ENCODE data around the gene URAD. TPM values are rescaled to one million over a fixed set of nuclear protein-coding genes. Genes with fewer than 3 reads are reported as not detected.

The URAD gene
- total RNA-seq, 2 experiments from 2014 or later, result not detected

DNA sequence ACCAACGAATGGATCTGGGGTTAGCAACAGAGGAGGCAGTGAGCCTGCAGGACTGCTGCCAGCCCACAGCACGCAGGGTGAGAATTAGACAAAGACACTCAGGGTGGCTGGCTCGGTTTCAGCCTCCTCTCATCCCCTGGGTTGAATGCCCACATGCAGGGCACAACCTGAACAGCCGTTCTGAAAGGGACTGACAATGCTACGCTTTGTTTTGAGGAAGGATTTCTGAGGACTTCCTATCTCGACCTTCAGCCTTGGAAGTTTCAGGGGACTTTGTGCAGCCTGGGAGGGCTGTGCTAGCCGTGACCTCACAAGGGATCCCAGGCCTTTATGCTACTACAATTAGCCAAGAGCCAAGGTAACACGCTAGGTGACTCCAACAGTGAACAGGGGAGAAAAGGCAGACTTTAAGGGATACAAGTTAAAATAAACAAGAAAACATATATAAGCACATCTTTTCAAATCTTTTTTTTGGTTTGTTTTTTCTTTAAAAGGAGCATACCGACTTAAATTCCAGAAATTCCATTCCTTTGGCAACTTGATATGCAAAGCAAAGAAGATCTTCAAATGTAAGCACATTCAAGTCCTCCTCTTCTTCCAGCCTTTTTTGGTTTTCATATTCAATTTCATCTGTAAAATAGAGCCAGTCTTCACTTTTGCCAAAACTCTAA is 34.5 kb upstream of the URAD start:
- no peak overlapping the region for H2AFZ ChIP-seq (ENCODE audit: low read length)
- POLR2A ChIA-PET, result no interaction called here

DNA sequence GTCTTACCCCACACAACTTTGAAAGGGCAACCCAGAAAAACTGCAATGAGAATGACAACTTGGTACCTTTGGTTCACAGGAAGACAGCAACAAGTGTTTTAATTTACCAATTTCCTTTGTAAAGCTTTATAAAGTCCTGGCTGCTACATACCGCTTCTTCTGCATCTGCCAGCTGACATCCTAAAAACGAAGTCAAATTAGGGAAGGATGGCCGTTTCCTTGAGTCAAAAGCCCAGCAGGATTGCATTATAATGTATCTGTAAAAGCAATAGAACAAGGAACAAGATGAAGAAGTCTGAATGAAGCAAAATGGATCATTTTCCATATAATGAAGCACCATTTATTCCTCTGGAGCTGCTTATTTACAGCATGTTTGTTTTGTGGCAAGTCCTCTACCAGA is 25.8 kb upstream of the URAD start:
- TF ChIP-seq, protein P1, sequence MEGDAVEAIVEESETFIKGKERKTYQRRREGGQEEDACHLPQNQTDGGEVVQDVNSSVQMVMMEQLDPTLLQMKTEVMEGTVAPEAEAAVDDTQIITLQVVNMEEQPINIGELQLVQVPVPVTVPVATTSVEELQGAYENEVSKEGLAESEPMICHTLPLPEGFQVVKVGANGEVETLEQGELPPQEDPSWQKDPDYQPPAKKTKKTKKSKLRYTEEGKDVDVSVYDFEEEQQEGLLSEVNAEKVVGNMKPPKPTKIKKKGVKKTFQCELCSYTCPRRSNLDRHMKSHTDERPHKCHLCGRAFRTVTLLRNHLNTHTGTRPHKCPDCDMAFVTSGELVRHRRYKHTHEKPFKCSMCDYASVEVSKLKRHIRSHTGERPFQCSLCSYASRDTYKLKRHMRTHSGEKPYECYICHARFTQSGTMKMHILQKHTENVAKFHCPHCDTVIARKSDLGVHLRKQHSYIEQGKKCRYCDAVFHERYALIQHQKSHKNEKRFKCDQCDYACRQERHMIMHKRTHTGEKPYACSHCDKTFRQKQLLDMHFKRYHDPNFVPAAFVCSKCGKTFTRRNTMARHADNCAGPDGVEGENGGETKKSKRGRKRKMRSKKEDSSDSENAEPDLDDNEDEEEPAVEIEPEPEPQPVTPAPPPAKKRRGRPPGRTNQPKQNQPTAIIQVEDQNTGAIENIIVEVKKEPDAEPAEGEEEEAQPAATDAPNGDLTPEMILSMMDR (conservative IDR thresholded peaks at IDR 0.05; ENCODE audit: low read length), result no peak
- TF ChIP-seq EZH2phosphoT487 (IDR thresholded peaks at IDR 0.05; ENCODE audit: borderline replicate concordance, low read depth, low read length), result no peak
- H3K4me3 ChIP-seq (ENCODE audit: low read depth, low read length, poor library complexity, severe bottlenecking), result no peak overlapping the region
- H2AFZ ChIP-seq (ENCODE audit: low read length), result no peak overlapping the region
- H3K9me2 ChIP-seq (ENCODE audit: insufficient read depth, low read length), result no peaks in the 10 kb centered on the region
- intact Hi-C loops (cut with micrococcal nuclease; ENCODE audit: unreplicated experiment), result no loop called here
- no peaks in the 10 kb centered on the region for H4K20me1 ChIP-seq (ENCODE audit: insufficient read depth, low read length)
- CTCF ChIA-PET (ENCODE audit: unreplicated experiment), result no interaction called here
- H3K79me2 ChIP-seq (ENCODE audit: insufficient read depth, low read depth, low read length), result no peaks in the 10 kb centered on the region
- no peak overlapping the region for H3K4me2 ChIP-seq (ENCODE audit: low read length)
- H3K4me1 ChIP-seq (ENCODE audit: insufficient read depth, low read length, poor library complexity, severe bottlenecking), result peaks cover 6% of the 10 kb centered on the region
- no peak overlapping the region for H3K27ac ChIP-seq (ENCODE audit: low read depth, low read length, poor library complexity, severe bottlenecking)
- POLR2A ChIA-PET, result no interaction called here
- H3K36me3 ChIP-seq (ENCODE audit: insufficient read depth, low read length), result no peaks in the 10 kb centered on the region
- no peak for DNase-seq (ENCODE audit: low spot score)
- BruUV-seq (replicated peaks), result no TSS peak
- H3K9me3 ChIP-seq (ENCODE audit: low read length), result no peaks in the 10 kb centered on the region

More for the DNA sequence above, 34.5 kb upstream of the URAD start:
- Histone ChIP-seq H3K4me3 (ENCODE audit: low read depth, low read length, poor library complexity, severe bottlenecking) (no peak overlapping the region), H4K20me1 (ENCODE audit: insufficient read depth, low read length) (no peaks in the 10 kb centered on the region), H3K36me3 (ENCODE audit: insufficient read depth, low read length) (no peaks in the 10 kb centered on the region), H3K4me2 (ENCODE audit: low read length) (no peak overlapping the region), H3K4me1 (ENCODE audit: insufficient read depth, low read length, poor library complexity, severe bottlenecking) (no peaks in the 10 kb centered on the region), H3K79me2 (ENCODE audit: insufficient read depth, low read depth, low read length) (no peaks in the 10 kb centered on the region), H3K9me2 (ENCODE audit: insufficient read depth, low read length) (no peaks in the 10 kb centered on the region), H3K27ac (ENCODE audit: low read depth, low read length, poor library complexity, severe bottlenecking) (no peak overlapping the region), H3K9me3 (ENCODE audit: low read length) (no peaks in the 10 kb centered on the region)
- TF ChIP-seq EZH2phosphoT487 (IDR thresholded peaks at IDR 0.05; ENCODE audit: borderline replicate concordance, low read depth, low read length), result no peak
- TF ChIP-seq, protein P1 (conservative IDR thresholded peaks at IDR 0.05; ENCODE audit: low read length), result no peak
- no peak for DNase-seq (ENCODE audit: low spot score)
- CTCF ChIA-PET (ENCODE audit: unreplicated experiment), result no interaction called here
- intact Hi-C loops (cut with micrococcal nuclease; ENCODE audit: unreplicated experiment), result no loop called here
- BruUV-seq (replicated peaks), result no TSS peak

DNA sequence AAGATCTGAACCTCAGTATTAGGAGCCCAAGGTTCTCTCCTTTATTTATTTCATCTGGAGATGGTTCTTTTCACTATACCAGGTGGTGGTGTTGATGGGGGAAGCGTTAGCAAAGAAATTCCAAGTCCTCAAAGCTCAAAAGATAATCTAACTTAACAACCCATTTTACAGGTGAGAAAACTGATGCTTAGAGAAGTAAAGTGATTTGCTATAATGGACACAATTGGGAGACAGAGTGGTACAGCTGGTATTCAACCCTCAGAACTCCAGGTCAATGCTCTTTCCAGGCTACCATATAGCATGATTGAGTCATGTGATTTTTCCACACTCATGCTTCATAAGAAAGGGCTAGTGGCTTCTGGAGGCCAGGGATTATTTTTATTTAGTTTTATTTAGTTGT is 25.0 kb upstream of the URAD start:
- Histone ChIP-seq H3K4me3 (ENCODE audit: low read depth, low read length, poor library complexity, severe bottlenecking) (no peak overlapping the region), H3K9me2 (ENCODE audit: insufficient read depth, low read length) (no peaks in the 10 kb centered on the region), H3K4me1 (ENCODE audit: insufficient read depth, low read length, poor library complexity, severe bottlenecking) (peaks cover 6% of the 10 kb centered on the region), H3K36me3 (ENCODE audit: insufficient read depth, low read length) (no peaks in the 10 kb centered on the region), H2AFZ (ENCODE audit: low read length) (no peak overlapping the region), H3K9me3 (ENCODE audit: low read length) (no peaks in the 10 kb centered on the region), H4K20me1 (ENCODE audit: insufficient read depth, low read length) (no peaks in the 10 kb centered on the region), H3K4me2 (ENCODE audit: low read length) (no peak overlapping the region), H3K79me2 (ENCODE audit: insufficient read depth, low read depth, low read length) (no peaks in the 10 kb centered on the region), H3K27ac (ENCODE audit: low read depth, low read length, poor library complexity, severe bottlenecking) (no peak overlapping the region)
- DNase-seq (ENCODE audit: low spot score), result no peak
- TF ChIP-seq EZH2phosphoT487 (IDR thresholded peaks at IDR 0.05; ENCODE audit: borderline replicate concordance, low read depth, low read length), result no peak
- TF ChIP-seq, protein P1 (conservative IDR thresholded peaks at IDR 0.05; ENCODE audit: low read length), result no peak
- no TSS peak for BruUV-seq (replicated peaks)
- intact Hi-C loops (cut with micrococcal nuclease; ENCODE audit: unreplicated experiment), result no loop called here
- POLR2A ChIA-PET, result no interaction called here
- CTCF ChIA-PET (ENCODE audit: unreplicated experiment), result no interaction called here

Data from OCI-LY7 (cell line).